A549 treated with CORT108297 at 1 μM for 4 hours (cell line): ENCODE results near the gene TRIP4. TPM values are rescaled to one million over a fixed set of nuclear protein-coding genes. Genes with fewer than 3 reads are reported as not detected.

Source experiments
- total RNA-seq: library from RNA; stranded (reverse); fragments of 200-300 nt; extraction: Qiagen RNA extraction; gene quantifications from 5 replicates; pipeline ENCODE4 v1.2.3, GENCODE V29; 2022

TRIP4 gene
- 22.4 to 32.1 TPM (median 25.6 TPM) in 5 replicates for total RNA-seq

DNA sequence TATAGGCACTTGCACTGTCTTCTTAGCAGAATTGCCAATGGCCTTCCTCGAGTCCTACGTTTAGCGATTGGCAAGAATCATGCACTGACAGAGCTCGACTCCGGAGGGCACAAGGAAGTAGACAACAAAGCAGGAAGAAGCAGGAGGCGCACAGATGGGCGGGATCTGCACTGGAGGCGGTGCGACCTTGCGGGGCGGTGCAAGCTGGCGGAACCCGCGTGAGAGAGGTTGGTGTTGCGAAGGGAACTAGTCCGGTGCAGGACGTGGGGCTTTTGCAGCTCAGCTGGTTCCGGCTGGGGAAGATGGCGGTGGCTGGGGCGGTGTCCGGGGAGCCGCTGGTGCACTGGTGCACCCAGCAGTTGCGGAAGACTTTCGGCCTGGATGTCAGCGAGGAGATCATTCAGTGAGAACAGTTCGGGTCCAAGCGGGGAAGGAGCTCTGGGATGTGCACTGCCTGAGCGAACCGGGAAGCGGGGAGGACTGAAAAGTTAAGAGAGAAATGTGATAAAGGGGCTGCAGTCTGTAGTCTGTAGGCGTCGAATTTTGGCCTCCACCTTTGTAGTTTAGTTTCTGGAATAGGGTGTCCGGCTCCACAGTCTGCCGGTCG is at the start of gene TRIP4:
Gene TRIP4, plus strand, starts transcription at position 275 of the 607 bp plus-strand sequence. Its CDS starts 28 bp downstream, at position 303.

DNA sequence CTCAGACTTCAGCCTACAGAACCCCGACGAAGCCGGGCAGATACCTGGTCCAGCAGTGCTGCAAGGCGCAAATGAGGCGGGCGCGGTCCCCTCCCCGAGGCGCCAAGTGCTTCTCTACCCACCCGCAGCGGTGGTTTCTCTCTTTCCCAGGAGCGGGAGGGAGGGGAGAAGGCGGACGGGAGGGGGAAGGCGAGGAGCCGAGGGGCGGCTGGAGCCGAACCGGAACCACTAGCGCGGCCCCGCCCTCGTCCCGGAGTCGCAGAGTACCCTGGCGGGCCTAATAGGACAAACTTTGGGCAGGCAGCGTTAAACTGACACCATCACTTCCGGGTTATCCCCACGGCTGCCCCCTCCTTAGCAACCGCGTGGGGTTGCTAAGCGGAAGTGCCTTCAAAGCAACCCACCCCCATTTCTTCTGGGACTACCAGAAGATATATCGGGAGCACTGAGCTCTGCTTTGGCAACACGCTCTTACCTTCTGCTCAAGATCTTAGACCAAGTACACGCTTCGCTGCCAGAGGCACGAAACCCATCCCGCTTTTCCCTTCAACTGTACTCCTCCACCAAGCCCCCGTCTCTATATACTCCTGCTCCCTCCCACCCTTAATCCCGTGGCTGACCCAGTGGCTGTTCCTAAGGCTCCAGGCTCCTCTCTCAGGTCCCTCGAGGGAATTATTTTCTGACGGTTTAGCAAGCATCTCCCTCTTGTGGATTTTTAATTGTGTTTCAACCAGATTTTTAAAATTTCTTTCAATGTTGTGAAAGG is 31.5 kb upstream of the TRIP4 start, which contains the start of gene CSNK1G1:
Gene CSNK1G1, minus strand, starts transcription at position 230 of the 766 bp plus-strand sequence. CDS start 55,674 bp downstream, outside the sequence.

DNA sequence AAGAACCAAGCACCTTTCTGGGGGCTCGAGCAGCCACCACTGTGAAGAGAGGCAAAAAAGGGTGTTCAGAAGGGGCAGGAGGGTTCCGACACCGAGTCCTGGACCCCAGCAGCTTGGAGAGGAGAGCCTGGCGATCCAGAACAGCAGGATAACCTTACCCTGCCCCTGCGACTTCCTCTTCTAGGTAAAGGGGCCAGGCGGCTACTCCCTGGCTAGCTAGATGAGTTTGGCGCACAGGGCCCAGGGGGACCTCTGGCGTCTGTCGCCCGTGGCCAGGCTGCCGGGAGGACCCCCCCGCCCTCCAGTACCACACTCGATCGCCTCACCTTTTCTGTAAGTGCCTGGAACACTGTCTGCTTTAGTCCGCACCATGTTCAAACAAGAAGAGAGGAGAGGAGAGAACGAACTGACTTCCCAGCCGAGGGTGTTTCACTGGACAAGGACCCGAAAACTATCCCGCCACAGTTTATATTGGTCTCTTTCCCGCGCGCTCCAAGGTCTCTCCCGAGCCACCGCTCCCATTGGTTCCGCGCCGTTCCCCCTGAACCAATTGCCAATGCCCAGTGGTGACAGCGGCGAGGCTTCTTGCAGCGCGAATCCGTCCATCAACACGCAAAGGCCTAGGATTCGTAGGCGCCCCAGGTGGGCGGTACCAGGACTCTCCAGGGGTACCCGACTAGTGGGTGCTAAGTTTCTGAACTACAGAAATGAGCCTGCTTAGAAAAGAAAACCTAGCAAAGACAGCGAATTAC is 6.5 kb upstream of the TRIP4 start, which contains the start of gene PCLAF:
Gene PCLAF, minus strand, starts transcription at position 442 of the 752 bp plus-strand sequence. Its CDS starts 70 bp downstream, at position 372.

DNA sequence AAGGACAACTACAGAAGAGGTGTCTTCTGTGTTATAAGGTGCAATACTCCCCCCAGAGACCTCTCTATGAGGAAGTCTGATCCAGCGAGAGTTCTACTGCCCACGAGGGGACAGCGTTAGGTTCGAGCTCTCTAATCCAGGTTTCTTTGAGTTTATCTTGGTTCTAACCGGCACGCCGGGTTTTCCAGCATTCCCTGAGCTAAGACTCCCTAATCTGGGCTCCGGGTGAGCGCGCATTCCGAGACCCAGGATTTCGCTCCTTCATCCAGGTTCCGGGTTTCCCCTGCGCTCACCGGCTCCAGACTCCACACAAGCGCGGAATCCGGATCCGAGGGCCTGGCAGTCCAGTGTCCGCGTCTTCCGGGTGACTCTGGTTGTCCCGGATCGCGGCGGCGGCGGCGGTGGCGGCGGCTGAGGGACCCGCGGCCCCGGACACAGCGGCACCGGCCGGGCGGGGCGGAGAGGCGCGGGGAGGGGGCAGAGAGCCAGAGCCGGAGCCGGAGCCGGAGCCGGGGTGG is 72.6 kb downstream of the TRIP4 start, which contains the start of gene ZNF609:
Gene ZNF609, plus strand, starts transcription at position 373 of the 518 bp plus-strand sequence. CDS start 38,842 bp downstream, outside the sequence.

Other genes with a start within 250 kb of the TRIP4 start
- 0.59 to 0.96 TPM (median 0.89 TPM) in 5 replicates for gene SNX22, start 236.1 kb upstream of the TRIP4 start, total RNA-seq
- 765 to 823 TPM (median 809 TPM) in 5 replicates for gene PPIB, start 224.8 kb upstream of the TRIP4 start, total RNA-seq
- 14.4 to 17.7 TPM (median 15.1 TPM) in 5 replicates for gene CSNK1G1, start 31.7 kb upstream of the TRIP4 start, total RNA-seq
- gene PCLAF, start 6.4 kb upstream of the TRIP4 start, total RNA-seq, result 155 to 286 TPM (median 160 TPM) in 5 replicates
- 16.0 to 24.5 TPM (median 22.5 TPM) in 5 replicates for gene ZNF609, start 72.7 kb downstream of the TRIP4 start, total RNA-seq